ENCODE results near the gene VPS18. TPM values are rescaled to one million over a fixed set of nuclear protein-coding genes. Genes with fewer than 3 reads are reported as not detected.

Gene VPS18
- total RNA-seq, 1 experiment from 2014 or later: 9.6 TPM

- no peak overlapping the region for H3K27ac ChIP-seq
These were observed 8.6 kb downstream of the VPS18 start for GRCh38 chr15:40902605-40903561.

GRCh38 chr15:40904552-40905201 lies 10.4 kb downstream of the VPS18 start:
- Histone ChIP-seq H3K27me3 (ENCODE audit: insufficient read depth, low read depth) (no peaks in the 10 kb centered on the region), H3K27ac (no peak overlapping the region), H3F3A (ENCODE audit: insufficient read depth, low read depth) (peaks cover 29% of the 10 kb centered on the region; the same call in 1 of the 2 replicates), H2AFZ (no peak overlapping the region), H3K79me2 (ENCODE audit: low read depth) (no peaks in the 10 kb centered on the region), H3K4me2 (no peak overlapping the region), H3K4me3 (no peak overlapping the region), H3K9me2 (ENCODE audit: insufficient read depth) (no peaks in the 10 kb centered on the region), H4K20me1 (ENCODE audit: insufficient read depth) (no peaks in the 10 kb centered on the region; the same call in 1 of the 2 replicates), H3K36me3 (ENCODE audit: low read depth) (no peaks in the 10 kb centered on the region), H3K4me1 (replicated peaks; ENCODE audit: insufficient read depth) (peaks cover 18% of the 10 kb centered on the region), H3K9me3 (ENCODE audit: insufficient read depth, low read depth) (no peaks in the 10 kb centered on the region)
- no peak for TF ChIP-seq EZH2 (IDR thresholded peaks at IDR 0.05; ENCODE audit: low read depth)
- TF ChIP-seq CTCF (conservative IDR thresholded peaks at IDR 0.05): no peak
- intact Hi-C loops (cut with micrococcal nuclease; ENCODE audit: unreplicated experiment): loop anchor here (1.0 to 10.0 kb wide), 6 partner anchors 34 to 1230 kb away; partner anchors contain the start of genes NUSAP1 and OIP5
- ChIA-PET CTCF (interaction anchor here (0.5 to 0.6 kb wide), 2 partner anchors 111 to 1005 kb away, joined by 3 to 4 read pairs; no protein-coding TSS in a partner anchor), POLR2A (ENCODE audit: unreplicated experiment) (interaction anchor here (0.6 to 0.7 kb wide), 2 partner anchors 114 to 340 kb away, joined by 4 to 7 read pairs; partner anchors contain the start of gene CCDC32)
- no peak for DNase-seq
- BruUV-seq (replicated peaks): no TSS peak

More at GRCh38 chr15:40902605-40903561, 8.6 kb downstream of the VPS18 start:
- no peaks in the 10 kb centered on the region for H3K79me2 ChIP-seq (ENCODE audit: low read depth)
- H3K27me3 ChIP-seq (ENCODE audit: insufficient read depth, low read depth): no peaks in the 10 kb centered on the region
- intact Hi-C loops (cut with micrococcal nuclease; ENCODE audit: unreplicated experiment): loop anchor here (5.0 to 10.0 kb wide), 2 partner anchors 909 to 1232 kb away; no protein-coding TSS in a partner anchor
- no TSS peak for BruUV-seq (replicated peaks)
- H4K20me1 ChIP-seq (ENCODE audit: insufficient read depth): no peaks in the 10 kb centered on the region; the same call in 1 of the 2 replicates
- peaks cover 15% of the 10 kb centered on the region for H3K4me1 ChIP-seq (replicated peaks; ENCODE audit: insufficient read depth)
- ChIA-PET CTCF (interaction anchor here (0.5 to 0.7 kb wide), 2 partner anchors 276 to 493 kb away, joined by 3 read pairs; no protein-coding TSS in a partner anchor), POLR2A (ENCODE audit: unreplicated experiment) (interaction anchor here (0.6 to 0.7 kb wide), 2 partner anchors 32 to 41 kb away, joined by 3 to 6 read pairs; no protein-coding TSS in a partner anchor)
- H3F3A ChIP-seq (ENCODE audit: insufficient read depth, low read depth): peaks cover 29% of the 10 kb centered on the region; the same call in 1 of the 2 replicates
- H3K36me3 ChIP-seq (ENCODE audit: low read depth): no peaks in the 10 kb centered on the region
- no peak for DNase-seq
- TF ChIP-seq CTCF (conservative IDR thresholded peaks at IDR 0.05): no peak
- no peak for TF ChIP-seq EZH2 (IDR thresholded peaks at IDR 0.05; ENCODE audit: low read depth)
- H2AFZ ChIP-seq: no peak overlapping the region
- no peaks in the 10 kb centered on the region for H3K9me3 ChIP-seq (ENCODE audit: insufficient read depth, low read depth)
- no peak overlapping the region for H3K4me3 ChIP-seq
- no peak overlapping the region for H3K4me2 ChIP-seq
- H3K9me2 ChIP-seq (ENCODE audit: insufficient read depth): no peaks in the 10 kb centered on the region

Measured in PC-9 (cell line).